Measurements from ENCODE around the gene ACTR5.

Gene ACTR5

DNA sequence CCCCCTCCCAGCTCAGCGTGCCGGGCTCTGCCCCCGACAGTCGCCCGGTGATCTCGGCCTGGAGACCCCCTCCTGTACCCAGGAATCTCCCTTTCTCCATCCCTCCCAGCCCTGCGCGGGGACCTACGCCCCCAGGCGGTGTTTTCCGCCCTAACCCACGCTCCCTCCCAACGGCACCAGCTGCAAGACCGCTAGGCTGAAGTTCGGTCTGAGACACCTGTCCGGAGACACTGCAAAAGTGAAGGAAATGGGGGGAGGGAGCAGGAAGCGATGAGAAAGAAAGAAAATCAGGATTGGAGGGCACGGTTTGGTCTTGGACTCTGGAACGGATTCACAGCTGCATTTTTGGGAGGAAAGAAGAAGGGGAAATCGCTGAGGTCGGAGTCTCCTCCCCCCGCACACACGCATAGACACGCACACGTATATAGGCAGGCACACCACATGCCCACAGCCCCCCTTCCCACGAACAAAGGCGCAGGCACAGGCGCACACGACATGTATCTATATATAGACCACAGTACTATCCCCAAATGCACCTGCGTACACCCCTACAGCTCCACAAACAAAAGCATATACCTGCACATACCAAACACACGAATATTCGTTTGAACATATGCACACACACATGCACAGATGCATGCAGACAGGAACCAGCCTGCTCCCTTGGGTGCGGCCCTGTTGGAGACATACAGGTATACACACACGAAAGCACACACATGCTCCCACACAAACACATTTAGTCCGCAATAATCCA, 22.9 kb upstream of the ACTR5 start:
- DNase-seq (ENCODE audit: low spot score): no peak
- TF ChIP-seq CTCF (IDR thresholded peaks at IDR 0.05): no peak
- Histone ChIP-seq H3K27ac (no peak overlapping the region), H3K4me3 (no peak overlapping the region)

- H3K27ac ChIP-seq: no peak overlapping the region
- no peak overlapping the region for H3K4me3 ChIP-seq
- TF ChIP-seq CTCF (IDR thresholded peaks at IDR 0.05): peak; percentile 29
- DNase-seq (ENCODE audit: low spot score): no peak
Observed at GRCh38 chr20:38725931-38726803, 22.1 kb upstream of the ACTR5 start.

DNA sequence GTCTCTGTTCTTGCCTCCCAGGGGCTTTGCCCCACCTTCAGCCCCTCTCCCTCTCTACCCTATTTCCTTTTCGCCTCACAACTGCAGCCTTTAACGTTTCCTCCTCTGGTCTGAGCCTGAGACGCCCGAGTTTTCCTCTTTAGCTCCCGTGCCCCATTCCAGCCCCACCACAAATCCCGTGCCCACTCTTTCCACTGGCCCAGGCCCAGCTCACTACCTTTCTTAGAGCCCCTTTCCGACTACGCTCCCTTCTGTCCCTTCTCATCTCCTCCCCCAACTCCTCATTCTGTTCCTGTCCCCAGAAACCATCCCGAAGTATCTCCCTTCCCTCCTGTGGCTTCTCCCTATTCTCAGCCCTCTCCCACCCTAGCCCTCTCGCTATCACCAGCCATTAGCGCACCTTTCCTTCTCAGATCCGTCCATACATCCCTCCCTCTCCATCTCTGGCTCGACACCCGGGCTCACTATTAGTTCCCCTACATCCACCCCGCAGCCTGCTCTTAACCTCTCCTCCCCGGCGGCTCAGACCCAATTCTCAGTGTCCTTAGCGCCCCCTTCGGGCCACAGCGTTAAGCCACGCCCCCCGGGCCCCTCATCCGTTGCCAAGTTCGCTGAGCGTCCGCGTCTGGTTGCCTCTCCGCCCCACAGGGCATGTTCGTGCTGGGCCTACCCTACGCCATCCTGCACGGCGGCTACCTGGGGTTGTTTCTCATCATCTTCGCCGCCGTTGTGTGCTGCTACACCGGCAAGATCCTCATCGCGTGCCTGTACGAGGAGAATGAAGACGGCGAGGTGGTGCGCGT, 21.3 kb upstream of the ACTR5 start:
- DNase-seq (ENCODE audit: low spot score): no peak
- TF ChIP-seq CTCF (IDR thresholded peaks at IDR 0.05): no peak
- peak overlapping the region; percentile 14 for H3K4me3 ChIP-seq
- no peak overlapping the region for H3K27ac ChIP-seq

DNA sequence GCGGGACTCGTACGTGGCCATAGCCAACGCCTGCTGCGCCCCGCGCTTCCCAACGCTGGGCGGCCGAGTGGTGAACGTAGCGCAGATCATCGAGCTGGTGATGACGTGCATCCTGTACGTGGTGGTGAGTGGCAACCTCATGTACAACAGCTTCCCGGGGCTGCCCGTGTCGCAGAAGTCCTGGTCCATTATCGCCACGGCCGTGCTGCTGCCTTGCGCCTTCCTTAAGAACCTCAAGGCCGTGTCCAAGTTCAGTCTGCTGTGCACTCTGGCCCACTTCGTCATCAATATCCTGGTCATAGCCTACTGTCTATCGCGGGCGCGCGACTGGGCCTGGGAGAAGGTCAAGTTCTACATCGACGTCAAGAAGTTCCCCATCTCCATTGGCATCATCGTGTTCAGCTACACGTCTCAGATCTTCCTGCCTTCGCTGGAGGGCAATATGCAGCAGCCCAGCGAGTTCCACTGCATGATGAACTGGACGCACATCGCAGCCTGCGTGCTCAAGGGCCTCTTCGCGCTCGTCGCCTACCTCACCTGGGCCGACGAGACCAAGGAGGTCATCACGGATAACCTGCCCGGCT, 20.6 kb upstream of the ACTR5 start:
- DNase-seq (ENCODE audit: low spot score): no peak
- TF ChIP-seq CTCF (IDR thresholded peaks at IDR 0.05): no peak
- peak overlapping the region; percentile 14 for H3K4me3 ChIP-seq
- no peak overlapping the region for H3K27ac ChIP-seq

GRCh38 chr20:38728191-38728781, 20.0 kb upstream of the ACTR5 start:
- no peak for DNase-seq (ENCODE audit: low spot score)
- H3K4me3 ChIP-seq: no peak overlapping the region
- no peak for TF ChIP-seq CTCF (IDR thresholded peaks at IDR 0.05)
- no peak overlapping the region for H3K27ac ChIP-seq

- no peak for TF ChIP-seq CTCF (IDR thresholded peaks at IDR 0.05)
- DNase-seq (ENCODE audit: low spot score): no peak
- no peak overlapping the region for H3K27ac ChIP-seq
- no peak overlapping the region for H3K4me3 ChIP-seq
Observed at GRCh38 chr20:38728911-38729642, 19.2 kb upstream of the ACTR5 start.
